ENCODE measurements around the gene NTNG1. TPM values are rescaled to one million over a fixed set of nuclear protein-coding genes. Genes with fewer than 3 reads are reported as not detected.

NTNG1 gene
- total and polyA plus RNA-seq, 2 of the 13 experiments (the other 11 are each of a cell fraction or from before 2014, with no cell fraction given) = not detected

DNA sequence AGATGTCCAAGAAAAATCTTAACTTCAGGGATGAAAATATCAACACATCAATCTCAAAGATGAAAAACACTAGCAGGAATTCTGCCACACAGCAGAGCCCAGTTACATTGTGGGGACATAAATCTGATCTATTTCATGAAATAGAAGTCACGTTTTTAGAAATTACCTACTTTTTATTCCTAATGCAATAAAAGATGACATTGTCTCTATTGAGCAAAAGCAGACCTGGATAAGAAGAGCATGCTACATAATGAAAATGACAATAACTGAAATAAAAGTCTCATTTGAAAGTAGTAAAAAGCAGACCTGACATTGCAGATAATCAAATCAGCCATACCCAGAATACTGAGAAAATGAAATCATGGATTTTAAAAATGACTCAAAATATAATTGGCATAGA is 156.8 kb downstream of the NTNG1 start:
- ChIA-PET POLR2A (no interaction called here), CTCF (ENCODE audit: low intra/inter-chr PET ratio, low total read pairs) (no interaction called here)
- Histone ChIP-seq H3K9me3 (ENCODE audit: low read length) (no peaks in the 10 kb centered on the region), H3K79me2 (ENCODE audit: insufficient read depth, low read length) (no peaks in the 10 kb centered on the region), H4K20me1 (ENCODE audit: insufficient read depth, low read length) (no peaks in the 10 kb centered on the region), H3K27ac (ENCODE audit: extremely low read length, insufficient read depth, low read length) (no peak overlapping the region), H2AFZ (ENCODE audit: low read length) (no peak overlapping the region), H3K4me2 (ENCODE audit: low read depth, low read length) (no peak overlapping the region), H3K27me3 (ENCODE audit: control insufficient read depth in 1 of 2, insufficient read depth in 2 of 2, low read length in 2 of 2) (no peaks in the 10 kb centered on the region), H3K36me3 (replicated peaks in 1 of 2; ENCODE audit: control insufficient read depth in 1 of 2, insufficient read depth in 2 of 2, low read length in 2 of 2) (no peaks in the 10 kb centered on the region), H3K4me1 (ENCODE audit: insufficient read depth, low read length) (no peaks in the 10 kb centered on the region), H3K9ac (ENCODE audit: insufficient read depth, low read depth, low read length) (no peak overlapping the region), H3K4me3 (replicated peaks in 1 of 3; ENCODE audit: insufficient read depth in 1 of 3, low read depth in 2 of 3, low read length in 3 of 3) (no peak overlapping the region)
- intact Hi-C loops (cut with micrococcal nuclease; ENCODE audit: unreplicated experiment) = no loop called here
- no TSS peak for BruUV-seq (replicated peaks)
- FAIRE-seq (no peak), ATAC-seq (no peak), DNase-seq (ENCODE audit: low spot score) (no peak)
- WGBS (ENCODE audit: low lambda C conversion rate) = 0% methylated on average over 1 of the region's 1 CpG
- in situ Hi-C loops (cut with HindIII; ENCODE audit: extremely low pct_ligation_motif_present, low pct_unique_long_range_greater_than_20kb) = no loop called here
- TF ChIP-seq HOXD1 (CRISPR knock-in tag; IDR thresholded peaks at IDR 0.05) (no peak), ZNF121 (CRISPR knock-in tag; IDR thresholded peaks at IDR 0.05) (no peak), SP140L (CRISPR knock-in tag; IDR thresholded peaks at IDR 0.05; ENCODE audit: borderline replicate concordance) (no peak), MTF2 (CRISPR knock-in tag; IDR thresholded peaks at IDR 0.05; ENCODE audit: borderline replicate concordance) (no peak), BHLHE40 (IDR thresholded peaks at IDR 0.05; ENCODE audit: low read length) (no peak), FOXO1 (CRISPR knock-in tag; IDR thresholded peaks at IDR 0.05) (no peak), ZNF619 (CRISPR knock-in tag; IDR thresholded peaks at IDR 0.05) (no peak), MLLT10 (CRISPR knock-in tag; IDR thresholded peaks at IDR 0.05) (no peak), NKX3-1 (CRISPR knock-in tag; IDR thresholded peaks at IDR 0.05) (no peak), CHD4 (IDR thresholded peaks at IDR 0.05; ENCODE audit: borderline replicate concordance, low read length) (no peak), ZNF451 (CRISPR knock-in tag; IDR thresholded peaks at IDR 0.05) (no peak), HIVEP1 (CRISPR knock-in tag; IDR thresholded peaks at IDR 0.05) (no peak)
- TF ChIP-seq, protein P1, sequence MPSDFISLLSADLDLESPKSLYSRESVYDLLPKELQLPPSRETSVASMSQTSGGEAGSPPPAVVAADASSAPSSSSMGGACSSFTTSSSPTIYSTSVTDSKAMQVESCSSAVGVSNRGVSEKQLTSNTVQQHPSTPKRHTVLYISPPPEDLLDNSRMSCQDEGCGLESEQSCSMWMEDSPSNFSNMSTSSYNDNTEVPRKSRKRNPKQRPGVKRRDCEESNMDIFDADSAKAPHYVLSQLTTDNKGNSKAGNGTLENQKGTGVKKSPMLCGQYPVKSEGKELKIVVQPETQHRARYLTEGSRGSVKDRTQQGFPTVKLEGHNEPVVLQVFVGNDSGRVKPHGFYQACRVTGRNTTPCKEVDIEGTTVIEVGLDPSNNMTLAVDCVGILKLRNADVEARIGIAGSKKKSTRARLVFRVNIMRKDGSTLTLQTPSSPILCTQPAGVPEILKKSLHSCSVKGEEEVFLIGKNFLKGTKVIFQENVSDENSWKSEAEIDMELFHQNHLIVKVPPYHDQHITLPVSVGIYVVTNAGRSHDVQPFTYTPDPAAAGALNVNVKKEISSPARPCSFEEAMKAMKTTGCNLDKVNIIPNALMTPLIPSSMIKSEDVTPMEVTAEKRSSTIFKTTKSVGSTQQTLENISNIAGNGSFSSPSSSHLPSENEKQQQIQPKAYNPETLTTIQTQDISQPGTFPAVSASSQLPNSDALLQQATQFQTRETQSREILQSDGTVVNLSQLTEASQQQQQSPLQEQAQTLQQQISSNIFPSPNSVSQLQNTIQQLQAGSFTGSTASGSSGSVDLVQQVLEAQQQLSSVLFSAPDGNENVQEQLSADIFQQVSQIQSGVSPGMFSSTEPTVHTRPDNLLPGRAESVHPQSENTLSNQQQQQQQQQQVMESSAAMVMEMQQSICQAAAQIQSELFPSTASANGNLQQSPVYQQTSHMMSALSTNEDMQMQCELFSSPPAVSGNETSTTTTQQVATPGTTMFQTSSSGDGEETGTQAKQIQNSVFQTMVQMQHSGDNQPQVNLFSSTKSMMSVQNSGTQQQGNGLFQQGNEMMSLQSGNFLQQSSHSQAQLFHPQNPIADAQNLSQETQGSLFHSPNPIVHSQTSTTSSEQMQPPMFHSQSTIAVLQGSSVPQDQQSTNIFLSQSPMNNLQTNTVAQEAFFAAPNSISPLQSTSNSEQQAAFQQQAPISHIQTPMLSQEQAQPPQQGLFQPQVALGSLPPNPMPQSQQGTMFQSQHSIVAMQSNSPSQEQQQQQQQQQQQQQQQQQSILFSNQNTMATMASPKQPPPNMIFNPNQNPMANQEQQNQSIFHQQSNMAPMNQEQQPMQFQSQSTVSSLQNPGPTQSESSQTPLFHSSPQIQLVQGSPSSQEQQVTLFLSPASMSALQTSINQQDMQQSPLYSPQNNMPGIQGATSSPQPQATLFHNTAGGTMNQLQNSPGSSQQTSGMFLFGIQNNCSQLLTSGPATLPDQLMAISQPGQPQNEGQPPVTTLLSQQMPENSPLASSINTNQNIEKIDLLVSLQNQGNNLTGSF (CRISPR knock-in tag; IDR thresholded peaks at IDR 0.05) = no peak
- TF ChIP-seq, protein P2, sequence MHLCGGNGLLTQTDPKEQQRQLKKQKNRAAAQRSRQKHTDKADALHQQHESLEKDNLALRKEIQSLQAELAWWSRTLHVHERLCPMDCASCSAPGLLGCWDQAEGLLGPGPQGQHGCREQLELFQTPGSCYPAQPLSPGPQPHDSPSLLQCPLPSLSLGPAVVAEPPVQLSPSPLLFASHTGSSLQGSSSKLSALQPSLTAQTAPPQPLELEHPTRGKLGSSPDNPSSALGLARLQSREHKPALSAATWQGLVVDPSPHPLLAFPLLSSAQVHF (CRISPR knock-in tag; IDR thresholded peaks at IDR 0.05) = no peak
- TF ChIP-seq, protein P3, sequence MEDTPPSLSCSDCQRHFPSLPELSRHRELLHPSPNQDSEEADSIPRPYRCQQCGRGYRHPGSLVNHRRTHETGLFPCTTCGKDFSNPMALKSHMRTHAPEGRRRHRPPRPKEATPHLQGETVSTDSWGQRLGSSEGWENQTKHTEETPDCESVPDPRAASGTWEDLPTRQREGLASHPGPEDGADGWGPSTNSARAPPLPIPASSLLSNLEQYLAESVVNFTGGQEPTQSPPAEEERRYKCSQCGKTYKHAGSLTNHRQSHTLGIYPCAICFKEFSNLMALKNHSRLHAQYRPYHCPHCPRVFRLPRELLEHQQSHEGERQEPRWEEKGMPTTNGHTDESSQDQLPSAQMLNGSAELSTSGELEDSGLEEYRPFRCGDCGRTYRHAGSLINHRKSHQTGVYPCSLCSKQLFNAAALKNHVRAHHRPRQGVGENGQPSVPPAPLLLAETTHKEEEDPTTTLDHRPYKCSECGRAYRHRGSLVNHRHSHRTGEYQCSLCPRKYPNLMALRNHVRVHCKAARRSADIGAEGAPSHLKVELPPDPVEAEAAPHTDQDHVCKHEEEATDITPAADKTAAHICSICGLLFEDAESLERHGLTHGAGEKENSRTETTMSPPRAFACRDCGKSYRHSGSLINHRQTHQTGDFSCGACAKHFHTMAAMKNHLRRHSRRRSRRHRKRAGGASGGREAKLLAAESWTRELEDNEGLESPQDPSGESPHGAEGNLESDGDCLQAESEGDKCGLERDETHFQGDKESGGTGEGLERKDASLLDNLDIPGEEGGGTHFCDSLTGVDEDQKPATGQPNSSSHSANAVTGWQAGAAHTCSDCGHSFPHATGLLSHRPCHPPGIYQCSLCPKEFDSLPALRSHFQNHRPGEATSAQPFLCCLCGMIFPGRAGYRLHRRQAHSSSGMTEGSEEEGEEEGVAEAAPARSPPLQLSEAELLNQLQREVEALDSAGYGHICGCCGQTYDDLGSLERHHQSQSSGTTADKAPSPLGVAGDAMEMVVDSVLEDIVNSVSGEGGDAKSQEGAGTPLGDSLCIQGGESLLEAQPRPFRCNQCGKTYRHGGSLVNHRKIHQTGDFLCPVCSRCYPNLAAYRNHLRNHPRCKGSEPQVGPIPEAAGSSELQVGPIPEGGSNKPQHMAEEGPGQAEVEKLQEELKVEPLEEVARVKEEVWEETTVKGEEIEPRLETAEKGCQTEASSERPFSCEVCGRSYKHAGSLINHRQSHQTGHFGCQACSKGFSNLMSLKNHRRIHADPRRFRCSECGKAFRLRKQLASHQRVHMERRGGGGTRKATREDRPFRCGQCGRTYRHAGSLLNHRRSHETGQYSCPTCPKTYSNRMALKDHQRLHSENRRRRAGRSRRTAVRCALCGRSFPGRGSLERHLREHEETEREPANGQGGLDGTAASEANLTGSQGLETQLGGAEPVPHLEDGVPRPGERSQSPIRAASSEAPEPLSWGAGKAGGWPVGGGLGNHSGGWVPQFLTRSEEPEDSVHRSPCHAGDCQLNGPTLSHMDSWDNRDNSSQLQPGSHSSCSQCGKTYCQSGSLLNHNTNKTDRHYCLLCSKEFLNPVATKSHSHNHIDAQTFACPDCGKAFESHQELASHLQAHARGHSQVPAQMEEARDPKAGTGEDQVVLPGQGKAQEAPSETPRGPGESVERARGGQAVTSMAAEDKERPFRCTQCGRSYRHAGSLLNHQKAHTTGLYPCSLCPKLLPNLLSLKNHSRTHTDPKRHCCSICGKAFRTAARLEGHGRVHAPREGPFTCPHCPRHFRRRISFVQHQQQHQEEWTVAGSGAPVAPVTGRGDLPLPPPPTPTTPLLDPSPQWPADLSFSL (CRISPR knock-in tag; IDR thresholded peaks at IDR 0.05) = no peak
